HG03378 (cell line): ENCODE measurements around the gene DLG1.

Experiments used
- ATAC-seq: cut with Tn5 transposase; IDR thresholded peaks from one replicate; pipeline ENCODE4 v1.9.1; 2021; ENCODE audit warnings: mild to moderate bottlenecking, moderate library complexity; ENCODE audit not compliant: unreplicated experiment

The DLG1 gene

GRCh38 chr3:197021729-197022404 is 276.5 kb downstream of the DLG1 start:
- ATAC-seq = no peak

- no peak for ATAC-seq
These were observed 277.2 kb downstream of the DLG1 start for GRCh38 chr3:197021231-197021630.

GRCh38 chr3:197019535-197019934 is 278.9 kb downstream of the DLG1 start:
- no peak for ATAC-seq

GRCh38 chr3:197019021-197019420 is 279.4 kb downstream of the DLG1 start:
- no peak for ATAC-seq

- ATAC-seq = no peak
These were observed 281.4 kb downstream of the DLG1 start for GRCh38 chr3:197017003-197017402.

GRCh38 chr3:197015790-197016736 is 282.3 kb downstream of the DLG1 start:
- no peak for ATAC-seq

- no peak for ATAC-seq
These were observed 283.4 kb downstream of the DLG1 start for GRCh38 chr3:197014942-197015575.

GRCh38 chr3:197014024-197014423 is 284.4 kb downstream of the DLG1 start:
- ATAC-seq = no peak

- ATAC-seq = no peak
These were observed 285.9 kb downstream of the DLG1 start for GRCh38 chr3:197012540-197012883.

- ATAC-seq = no peak
These were observed 286.5 kb downstream of the DLG1 start for GRCh38 chr3:197011780-197012539.

- no peak for ATAC-seq
These were observed 287.7 kb downstream of the DLG1 start for GRCh38 chr3:197010556-197011351.

- no peak for ATAC-seq
These were observed 288.8 kb downstream of the DLG1 start for GRCh38 chr3:197009532-197010019.

GRCh38 chr3:197008436-197009209 is 289.8 kb downstream of the DLG1 start:
- ATAC-seq = no peak

- no peak for ATAC-seq
These were observed 290.5 kb downstream of the DLG1 start for GRCh38 chr3:197007953-197008352.

GRCh38 chr3:197007296-197007940 is 291.0 kb downstream of the DLG1 start:
- no peak for ATAC-seq

- ATAC-seq = no peak
These were observed 291.6 kb downstream of the DLG1 start for GRCh38 chr3:197006860-197007259.

GRCh38 chr3:197006446-197006845 is 292.0 kb downstream of the DLG1 start:
- no peak for ATAC-seq

GRCh38 chr3:197003461-197004385 is 294.7 kb downstream of the DLG1 start:
- no peak for ATAC-seq
